GM21526 (cell line): Measurements from ENCODE around the gene C15orf40.
"Not testable (repeated sequence)": the region's sequence is repeated elsewhere in the genome, so short reads cannot be mapped to it uniquely, and the experiment has no call there.

Experiments used
- ATAC-seq: cut with Tn5 transposase; IDR thresholded peaks from one replicate; pipeline ENCODE4 v1.9.1; 2021; ENCODE audit warnings: moderate library complexity; ENCODE audit not compliant: unreplicated experiment, low FRiP score

Gene C15orf40

DNA sequence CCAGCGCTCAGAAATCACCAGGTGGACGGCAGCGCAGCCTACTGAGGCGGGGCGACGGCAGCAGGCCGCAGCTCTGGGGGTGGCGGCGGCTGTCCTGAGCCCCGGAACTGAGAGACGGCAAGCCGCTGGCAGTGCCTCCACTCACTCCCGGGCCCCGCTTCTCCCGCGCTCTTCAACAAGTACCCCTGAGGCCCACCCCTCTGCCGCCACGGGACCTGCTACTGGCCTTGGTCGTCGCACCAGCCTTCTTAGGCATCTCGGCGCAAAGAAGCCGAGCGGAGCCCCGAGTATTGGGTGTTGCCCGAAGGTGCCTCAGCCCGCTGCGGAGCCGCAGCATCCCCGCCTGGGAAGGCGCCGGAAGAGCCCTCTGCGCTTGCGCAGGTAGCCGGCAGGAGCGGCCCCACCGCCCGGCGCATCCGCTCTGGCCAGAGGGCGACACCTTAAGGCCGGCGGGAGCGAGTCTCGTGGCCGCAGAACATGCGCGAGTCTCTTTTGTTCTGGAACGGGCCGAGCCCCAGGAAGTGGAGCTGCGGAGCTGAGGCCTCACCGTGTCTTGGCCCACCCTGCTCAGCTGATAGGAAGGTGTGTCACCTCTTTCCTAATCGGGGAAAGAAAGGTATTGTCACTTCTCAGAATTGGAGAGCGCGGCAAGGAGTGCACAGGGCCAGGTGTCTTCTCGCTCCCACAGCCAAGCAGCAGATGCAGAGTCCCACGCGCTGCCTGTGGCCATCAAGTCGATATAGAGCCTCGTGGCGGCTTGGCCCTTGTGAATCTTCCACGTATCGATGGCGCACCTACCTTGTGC is at the start of gene C15orf40:
Gene C15orf40 (minus strand): TSS at position 369 of the 805 bp plus-strand sequence. CDS start 32 bp downstream, at position 337.
- ATAC-seq: peak; percentile 86

DNA sequence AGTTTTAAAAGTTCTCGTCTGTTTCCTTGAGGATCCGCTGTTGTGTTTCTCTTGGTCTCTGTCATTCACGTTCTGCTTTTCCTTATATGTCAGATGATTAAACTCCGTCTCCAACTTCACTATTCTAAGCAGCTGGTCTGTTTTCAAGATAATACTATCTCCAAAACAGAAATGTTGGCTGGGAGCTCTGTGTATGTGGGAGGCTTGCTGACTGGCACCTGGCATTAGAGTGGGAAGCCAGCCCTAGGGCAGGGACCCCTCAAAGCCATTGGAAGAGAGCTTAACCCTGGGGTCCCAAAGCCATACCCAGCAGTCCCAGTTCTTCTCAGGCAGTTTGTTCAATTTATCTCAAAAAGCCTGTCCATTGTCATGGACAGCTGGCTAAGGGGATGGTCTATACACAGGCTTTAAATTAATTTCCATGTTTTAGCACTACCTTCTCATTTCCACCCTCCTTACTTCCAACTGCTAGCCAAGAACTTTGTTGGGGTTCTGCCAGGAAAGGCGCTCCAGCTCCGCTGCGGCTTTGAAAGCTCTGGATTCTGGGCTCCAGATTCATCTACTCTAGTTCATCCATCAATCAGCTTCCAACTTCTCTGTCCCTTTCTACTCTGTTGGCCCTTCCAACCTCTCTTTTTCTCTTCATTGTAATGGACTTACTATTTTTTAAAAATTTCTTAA is 46.4 kb upstream of the C15orf40 start:
- no peak for ATAC-seq

DNA sequence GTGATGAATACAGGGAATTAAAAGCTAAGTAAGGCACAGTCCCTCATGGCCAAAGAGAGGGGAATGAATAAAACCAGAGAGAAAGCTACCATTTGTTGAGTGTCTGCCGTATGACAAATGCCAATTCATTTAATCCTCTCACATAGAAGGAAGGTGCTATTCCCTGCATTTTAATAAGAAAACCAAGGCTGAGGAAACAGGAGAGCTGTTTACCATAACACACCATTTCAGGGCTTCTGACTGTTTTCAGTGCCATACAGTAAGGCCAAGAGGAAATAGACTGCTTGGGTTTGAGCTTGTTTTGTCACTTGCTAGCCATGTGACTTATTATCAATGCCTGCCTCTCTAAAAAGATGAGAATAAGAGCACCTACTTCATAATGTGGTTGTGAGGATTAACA is 45.6 kb upstream of the C15orf40 start:
- no peak for ATAC-seq

DNA sequence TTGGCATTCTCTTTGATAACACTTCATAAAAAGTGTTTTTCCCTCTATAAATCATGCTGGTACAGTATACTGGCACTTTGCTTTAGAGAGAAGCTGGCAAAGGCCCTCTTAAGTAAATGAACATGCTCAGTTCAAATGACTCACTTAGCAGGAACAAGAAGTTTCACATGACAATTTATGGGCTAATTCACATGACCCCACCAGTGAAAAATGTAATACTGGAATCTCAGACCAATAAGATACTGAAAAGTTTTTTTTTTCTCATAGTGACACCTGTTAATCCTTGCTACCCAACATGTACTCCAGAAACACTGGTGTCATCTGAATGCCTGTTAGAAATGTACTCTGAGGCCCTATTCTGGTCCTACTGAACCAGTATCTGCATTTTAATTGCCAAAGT is 41.7 kb upstream of the C15orf40 start:
- ATAC-seq: no peak

DNA sequence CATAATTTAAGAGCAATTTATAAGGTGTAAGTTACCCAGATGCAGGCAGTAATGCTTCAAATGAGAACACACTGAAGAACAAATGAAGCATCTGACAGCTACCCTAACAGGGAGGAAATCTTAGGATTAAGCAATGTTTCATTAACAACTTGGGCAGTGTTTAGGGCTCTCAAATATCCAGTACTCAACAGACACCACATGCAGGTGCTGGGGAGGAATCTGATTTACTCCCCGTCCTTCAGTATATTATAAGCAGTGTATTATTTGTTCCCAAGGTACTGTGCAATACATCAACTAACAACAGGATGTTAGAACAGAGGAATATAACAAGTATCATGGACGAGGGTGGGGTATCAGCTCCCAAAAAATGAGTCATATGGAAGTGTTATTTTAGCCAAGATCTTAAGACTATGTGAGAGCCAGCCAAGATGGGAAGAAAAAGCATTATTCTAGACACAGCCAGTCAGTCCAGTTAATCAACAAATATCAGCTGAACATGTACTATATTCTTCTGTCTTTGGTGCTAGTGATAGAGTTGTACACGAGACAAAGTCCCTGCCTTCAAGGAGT is 35.2 kb upstream of the C15orf40 start:
- ATAC-seq: no peak

DNA sequence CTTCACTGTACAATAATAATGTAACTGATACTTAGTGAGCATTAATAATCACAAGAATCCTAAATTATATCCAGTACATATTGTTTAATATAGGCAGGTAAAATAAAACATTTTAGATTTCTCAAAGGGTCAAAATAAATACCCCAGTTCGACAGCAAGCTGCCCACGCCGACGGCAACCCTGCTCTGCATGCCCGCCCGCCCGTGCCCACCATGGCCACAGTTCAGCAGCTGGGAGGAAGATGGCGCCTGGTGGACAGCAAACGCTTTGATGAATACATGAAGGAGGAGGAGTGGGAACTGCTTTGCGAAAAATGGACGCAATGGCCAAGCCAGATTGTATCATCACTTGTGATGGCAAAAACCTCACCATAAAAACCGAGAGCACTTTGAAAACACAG is 32.7 kb upstream of the C15orf40 start:
- no peak for ATAC-seq

DNA sequence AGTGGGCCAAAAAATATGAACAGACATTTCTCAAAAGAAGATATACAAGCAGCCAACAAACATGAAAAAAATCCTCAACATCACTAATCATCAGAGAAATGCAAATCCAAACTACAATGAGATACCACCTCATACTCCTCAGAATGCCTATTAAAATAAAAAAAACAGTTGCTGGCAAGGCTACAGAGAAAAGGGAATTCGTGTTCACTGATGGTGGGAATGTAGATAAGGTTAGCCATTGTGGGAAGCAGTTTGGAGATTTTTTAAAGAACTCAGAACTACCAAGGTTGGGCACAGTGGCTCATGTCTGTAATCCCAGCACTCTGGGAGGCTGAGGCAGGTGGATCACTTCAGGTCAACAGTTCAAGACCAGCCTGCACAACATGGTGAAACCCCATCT is 27.8 kb upstream of the C15orf40 start:
- no peak for ATAC-seq

DNA sequence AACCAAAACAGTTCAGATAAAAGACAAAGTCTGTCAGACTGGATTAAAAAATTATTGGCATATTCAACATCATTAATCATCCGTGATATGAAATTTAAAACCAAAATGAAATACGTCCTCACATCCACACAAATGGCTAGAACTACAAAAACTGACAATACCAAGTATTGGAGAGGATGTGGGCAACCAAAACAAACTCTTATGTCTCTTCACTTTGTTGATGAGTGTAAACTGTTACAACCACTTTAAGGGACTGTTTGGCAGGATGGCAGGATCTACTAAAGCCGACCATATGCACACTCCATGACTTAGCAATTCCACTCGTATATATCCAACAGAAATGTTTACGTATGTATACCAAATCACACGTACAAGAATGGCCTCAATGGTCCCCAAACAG is 24.8 kb upstream of the C15orf40 start:
- ATAC-seq: no peak

DNA sequence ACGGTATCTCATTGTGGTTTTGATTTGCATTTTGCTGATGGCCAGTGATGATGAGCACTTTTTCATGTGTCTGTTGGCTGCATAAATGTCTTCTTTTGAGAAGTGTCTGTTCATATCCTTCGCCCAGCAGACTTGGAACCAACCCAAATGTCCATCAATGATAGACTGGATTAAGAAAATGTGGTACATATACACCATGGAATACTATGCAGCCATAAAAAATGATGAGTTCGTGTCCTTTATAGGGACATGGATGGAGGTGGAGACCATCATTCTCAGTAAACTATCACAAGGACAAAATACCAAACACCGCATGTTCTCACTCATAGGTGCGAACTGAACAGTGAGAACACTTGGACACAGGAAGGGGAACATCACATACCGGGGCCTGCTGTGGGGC is 19.8 kb upstream of the C15orf40 start:
- not testable (repeated sequence) for ATAC-seq

DNA sequence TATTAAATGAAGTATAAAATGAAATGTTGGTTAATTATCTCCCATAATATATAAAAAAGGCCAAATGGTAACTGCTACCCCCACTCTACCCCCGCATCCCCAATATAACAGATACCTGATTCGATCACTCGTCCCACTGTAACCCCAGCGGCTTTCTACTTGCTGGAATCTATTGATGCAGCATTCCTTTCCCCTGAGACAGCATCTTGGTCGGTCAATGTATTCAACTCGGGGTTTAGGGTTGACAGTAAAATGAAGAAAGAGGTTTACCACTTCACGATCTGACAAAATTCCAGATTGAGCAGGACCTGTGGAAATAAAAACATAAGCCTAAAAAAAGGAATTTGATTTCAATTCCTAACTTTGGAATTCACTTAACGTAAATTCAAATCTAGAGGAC is 18.6 kb upstream of the C15orf40 start:
- ATAC-seq: no peak

DNA sequence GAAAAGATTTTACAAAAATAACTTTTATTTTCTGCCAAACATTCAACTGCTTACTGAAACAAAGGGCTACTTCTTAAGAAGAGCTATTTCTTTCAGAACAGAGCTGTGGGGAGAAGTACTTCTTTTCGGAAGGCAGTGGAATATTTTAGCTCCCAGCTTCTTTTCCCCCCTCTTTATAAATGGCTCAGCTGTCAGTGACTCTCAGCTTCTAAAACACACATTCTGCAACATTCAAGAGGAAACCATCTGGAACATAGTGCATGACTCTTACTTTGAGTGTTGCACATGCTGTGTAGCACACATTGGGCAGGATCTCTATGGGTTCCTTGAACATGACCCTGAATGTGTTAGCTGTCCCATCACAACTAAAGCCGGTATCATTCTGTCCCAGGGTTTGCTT is 7.0 kb upstream of the C15orf40 start:
- ATAC-seq: no peak

DNA sequence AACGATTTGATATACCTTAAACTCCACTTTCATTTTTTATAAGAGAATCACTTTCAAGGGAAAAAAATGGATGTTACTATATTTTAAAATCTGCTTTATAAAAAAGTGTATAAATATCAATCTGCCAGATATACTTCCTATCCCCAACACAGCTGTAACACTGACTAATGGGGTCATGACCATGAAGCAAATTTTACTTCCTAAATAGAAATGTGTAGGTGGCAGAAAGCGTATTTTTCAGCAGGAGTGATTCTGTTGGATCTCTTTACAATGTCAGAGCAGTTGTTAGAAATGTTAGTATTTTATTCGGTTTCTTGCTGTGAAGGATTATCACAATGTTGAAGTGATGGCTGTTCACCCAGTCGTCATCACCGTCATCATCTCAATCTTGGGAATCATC is 5.5 kb upstream of the C15orf40 start:
- ATAC-seq: no peak

DNA sequence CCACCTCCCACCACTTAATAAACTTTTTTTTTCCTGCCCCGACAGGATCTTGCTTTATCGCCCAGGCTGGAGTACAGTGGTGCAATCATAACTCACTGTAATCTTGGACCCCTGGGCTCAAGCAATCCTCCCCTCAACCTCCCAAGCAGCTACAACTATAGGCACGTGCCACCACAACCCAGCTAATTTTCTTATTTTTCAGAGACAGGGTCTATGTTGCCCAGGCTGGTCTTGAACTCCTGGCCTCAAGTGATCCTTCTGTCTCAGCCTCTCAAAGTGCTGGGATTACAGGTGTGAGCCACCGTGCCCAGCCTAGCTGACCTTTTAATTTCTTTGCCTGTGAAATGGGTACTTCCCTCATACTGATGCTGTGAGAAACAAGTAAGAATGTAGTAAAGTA is 3.9 kb upstream of the C15orf40 start:
- ATAC-seq: no peak

DNA sequence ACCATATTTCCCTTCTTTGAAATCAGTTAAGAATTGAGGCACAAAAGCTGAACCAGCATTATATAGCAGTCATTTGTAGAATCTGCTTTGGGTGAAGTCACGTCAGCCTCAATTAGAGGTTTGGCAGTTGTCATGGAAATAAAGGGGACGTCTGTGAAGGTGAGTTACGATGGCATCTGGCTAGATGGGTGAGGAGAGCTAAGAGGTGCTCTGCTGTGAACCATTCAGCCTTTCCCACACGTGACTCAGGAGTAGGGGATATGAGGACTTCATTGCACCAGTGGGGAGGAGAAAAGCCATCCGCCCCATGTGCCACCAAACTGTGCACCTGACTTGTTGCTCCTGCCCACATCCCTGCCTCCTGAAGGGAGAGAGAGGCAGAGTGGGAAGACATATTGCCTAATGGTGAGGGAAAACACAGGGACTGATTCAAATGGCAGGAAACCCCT is 2.8 kb upstream of the C15orf40 start:
- ATAC-seq: no peak

DNA sequence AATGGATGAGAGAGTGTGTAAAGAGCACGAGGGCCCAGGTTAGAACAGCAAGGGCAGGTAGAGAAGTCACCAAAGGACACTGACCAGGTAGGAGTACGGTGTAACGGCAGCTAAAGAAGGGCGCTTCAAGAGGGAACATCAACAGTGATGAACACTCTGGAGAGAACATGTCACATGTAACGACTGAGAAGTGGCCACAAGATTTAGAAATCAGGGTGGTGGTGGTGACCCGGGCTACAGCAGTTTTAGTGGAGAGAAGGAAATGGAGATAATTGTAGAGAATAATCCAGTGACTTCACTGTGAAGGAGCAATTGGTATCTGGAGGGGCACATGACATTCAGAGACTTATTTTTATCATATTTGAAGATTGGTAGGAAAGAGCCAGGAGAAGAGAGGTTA is 1.2 kb upstream of the C15orf40 start:
- no peak for ATAC-seq

DNA sequence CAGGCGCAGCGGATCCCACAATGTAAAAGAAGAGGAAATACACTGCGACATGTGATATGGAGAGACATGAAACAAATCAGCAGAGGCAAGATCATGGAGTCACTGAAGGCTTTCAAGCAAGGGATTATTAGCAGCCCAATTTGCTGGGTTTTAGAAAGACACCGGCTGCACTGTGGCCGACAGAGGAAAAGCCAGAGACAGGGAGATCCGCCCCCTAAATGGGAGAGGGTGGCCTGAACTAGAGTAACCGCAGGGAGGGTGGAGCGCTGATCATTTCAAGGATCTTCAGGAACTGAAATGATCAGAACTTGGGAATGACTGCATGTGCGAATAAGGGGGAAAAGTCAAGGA is 612 bp upstream of the C15orf40 start:
- no peak for ATAC-seq

DNA sequence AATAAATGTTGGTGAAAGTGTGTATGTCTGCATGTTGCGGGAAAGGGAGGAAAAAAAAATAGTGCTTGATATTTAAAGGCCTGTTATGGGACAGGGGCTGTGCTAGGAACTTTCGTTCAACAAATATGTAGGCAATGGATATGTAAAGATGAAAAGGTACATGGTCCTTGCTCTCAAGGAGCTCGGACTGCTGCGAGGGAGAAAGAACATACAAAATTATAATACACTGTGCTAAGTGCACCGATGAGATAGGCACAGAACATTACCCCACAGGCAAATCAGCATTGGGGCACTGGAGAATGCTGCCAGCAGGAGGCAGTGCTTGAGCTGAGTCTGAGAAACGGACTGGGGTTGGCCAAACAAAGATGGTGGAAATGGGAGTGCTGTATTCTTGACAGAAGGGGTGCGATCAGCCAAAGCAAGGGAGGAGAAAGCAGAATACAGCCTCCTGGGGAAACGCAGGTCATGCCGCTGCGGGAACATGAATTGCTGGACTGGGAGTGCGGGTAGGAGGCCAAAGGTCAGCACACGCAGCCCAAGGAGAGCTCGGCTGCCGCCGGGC is 649 bp downstream of the C15orf40 start:
- ATAC-seq: peak; percentile 61

DNA sequence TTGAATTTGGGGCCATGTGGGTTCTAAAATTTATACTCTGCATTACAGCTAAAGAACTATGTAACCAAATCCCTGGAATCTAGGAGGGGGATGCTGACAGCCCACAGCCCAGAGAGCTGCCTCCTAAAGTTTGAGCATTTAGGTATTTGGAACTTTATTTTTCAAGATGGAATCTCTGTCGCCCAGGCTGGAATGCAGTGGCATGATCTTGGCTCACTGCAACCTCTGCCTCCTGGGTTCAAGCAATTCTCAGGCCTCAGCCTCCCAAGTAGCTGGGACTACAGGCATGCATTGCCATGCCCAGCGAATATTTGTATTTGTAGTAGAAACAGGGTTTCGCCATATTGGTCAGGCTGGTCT is 10.8 kb downstream of the C15orf40 start:
- not testable (repeated sequence) for ATAC-seq

DNA sequence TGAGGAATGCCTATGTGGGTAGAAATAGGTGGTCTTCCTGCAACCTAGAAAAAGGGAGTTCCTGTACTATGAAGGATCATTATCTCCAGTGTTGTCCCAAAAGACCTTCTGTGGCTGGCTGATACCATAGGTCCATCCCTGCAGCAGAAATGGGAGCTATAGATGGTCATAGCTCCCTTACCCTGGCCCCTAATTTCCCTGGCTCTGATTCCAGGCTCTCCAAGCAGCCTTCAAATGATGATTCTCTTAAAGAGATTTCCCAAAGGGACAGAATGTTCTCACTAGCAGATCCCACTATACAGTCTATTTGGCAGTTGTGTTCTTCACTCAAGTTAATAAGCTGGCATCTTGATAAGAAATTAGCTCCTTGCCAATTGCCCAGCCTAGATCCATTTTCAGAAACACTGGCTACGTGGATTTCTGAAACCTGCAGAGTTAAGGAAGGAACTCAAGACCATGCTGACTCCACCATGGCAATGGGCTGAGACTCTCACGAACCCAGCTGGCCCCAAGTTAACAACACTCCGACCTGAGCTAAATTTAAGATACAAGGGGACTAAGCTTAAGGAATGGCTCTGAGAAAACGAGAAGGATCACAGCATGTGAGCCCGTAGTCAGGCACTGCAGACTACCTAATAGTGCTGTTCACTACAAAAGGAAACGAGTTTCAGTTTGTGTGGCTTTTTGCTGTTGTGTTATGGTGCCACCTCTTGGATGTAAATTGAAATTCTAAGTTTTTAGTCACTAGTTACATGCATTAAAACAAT is 11.4 kb downstream of the C15orf40 start:
- no peak for ATAC-seq

DNA sequence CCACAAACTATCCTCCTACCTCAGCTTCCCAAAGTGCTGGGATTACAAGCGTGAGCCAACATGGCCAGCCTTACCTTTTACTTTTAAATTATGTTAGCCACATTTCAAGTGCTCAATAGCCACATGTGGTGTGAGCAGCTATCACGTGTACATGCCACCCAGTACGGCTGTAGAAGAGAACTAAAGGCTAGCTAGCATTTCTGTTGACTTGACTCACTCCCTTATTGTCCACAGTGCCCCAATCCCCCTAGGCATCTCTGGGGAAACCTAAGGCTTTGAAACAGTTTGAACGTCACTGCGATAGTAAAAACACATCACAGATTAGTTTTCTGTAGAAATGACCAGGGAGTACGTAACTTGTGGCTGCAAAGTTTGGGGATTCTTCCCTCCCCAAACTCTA is 12.0 kb downstream of the C15orf40 start:
- no peak for ATAC-seq

DNA sequence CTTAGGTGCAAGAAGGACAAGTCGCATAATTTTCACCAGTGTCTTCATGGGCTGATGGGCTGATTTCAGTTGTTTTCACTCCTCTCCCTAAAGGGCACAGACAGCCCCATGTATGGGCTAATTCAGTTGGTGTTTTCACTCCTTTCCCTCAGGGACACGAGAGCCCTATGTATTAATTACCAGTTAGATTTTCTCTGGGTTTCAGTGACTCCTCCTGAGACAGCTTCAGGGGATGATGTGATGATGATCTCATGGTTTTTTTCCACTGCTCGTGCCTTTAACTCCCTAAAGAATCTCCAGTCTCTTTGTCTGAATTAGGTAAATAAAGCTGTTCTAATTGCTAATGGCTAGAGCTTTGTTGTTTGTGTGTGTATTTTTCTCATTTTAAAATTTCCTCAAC is 15.5 kb downstream of the C15orf40 start:
- no peak for ATAC-seq
